HG03159 (cell line): Measurements from ENCODE around the gene HEXD.

Source experiments
- ATAC-seq: cut with Tn5 transposase; IDR thresholded peaks from one replicate; pipeline ENCODE4 v1.9.1; 2021; ENCODE audit warnings: mild to moderate bottlenecking, moderate library complexity; ENCODE audit not compliant: unreplicated experiment

Gene HEXD

DNA sequence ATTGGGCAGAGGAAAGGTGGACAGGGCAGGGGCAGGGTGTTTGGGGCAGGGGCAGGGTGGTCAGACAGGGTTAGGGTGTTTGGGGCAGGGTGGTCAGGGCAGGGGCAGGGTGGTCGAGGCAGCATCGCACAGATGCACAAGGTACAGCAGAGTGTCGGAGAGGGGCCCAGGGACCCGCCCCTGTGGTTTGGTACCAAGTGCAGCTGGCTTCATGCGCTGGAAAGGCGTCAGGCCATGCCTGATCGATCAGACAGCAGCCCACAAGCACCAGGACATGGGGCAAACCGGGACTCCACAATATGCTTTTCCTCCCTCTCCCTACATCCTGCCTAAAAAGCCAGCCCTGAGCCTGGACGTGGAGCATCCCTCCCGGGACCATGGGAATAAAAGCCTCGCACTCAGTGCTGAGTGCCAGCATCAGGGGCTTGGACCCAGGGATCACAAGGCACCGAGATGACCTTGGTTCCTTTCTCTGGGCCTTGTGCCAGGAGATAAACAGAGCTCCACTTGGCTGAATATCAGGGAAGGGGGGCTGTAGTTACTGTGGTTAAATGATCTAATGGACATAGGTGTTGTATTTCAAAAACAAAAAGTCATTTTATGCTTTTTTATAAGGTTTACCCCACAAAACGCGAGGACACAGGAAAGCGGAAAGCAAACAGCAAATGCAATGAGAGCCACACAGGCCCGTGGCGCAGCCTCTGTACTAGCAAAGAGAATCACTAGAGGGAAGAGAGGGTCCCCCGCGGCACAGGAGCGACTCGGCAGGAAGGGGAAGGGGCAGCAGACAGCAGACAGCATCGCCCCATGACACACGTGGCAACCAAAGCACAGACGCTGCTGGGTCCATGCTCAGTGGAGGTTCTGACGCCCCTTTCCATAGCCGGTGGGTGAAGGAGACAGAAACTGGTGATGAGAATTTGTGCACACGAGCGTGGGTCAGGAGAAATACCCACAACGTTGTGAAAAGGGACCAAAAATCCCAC lies 5.3 kb upstream of the HEXD start:
- ATAC-seq: no peak

DNA sequence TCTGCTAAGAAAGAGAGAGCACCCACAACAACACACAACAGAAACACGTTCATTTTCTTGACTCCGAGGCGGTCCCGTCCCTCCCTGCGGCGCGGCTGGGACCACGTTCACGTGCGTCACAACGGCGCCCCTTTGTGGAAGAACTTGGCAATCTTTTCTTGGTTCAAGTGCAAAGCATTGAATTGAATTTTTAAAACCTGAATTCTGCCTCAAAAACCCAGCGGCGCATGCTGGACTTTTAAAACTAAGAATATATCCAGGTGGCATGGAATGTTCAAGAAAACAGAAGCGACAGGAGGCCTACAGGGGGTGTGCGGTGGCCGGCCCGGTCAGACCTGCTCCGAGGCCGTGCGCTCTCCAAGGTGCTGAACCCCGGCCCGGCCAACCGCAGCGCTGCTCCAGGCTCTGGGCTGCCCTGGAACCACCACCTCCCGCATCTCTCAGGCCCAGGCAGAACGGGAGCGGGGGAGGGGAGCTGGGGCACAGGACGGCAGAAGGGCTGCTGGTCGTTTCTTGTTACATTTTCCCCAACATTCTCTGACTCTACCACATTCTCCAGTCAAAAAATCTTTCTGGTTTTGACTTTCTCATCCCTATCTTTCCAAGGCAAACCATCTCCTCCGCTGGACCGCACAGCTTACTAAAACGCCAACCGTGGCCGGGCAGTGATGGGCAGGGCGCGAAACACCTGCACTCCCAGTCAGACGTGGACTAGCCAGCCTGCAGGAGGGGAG lies 3.4 kb upstream of the HEXD start:
- ATAC-seq: no peak

DNA sequence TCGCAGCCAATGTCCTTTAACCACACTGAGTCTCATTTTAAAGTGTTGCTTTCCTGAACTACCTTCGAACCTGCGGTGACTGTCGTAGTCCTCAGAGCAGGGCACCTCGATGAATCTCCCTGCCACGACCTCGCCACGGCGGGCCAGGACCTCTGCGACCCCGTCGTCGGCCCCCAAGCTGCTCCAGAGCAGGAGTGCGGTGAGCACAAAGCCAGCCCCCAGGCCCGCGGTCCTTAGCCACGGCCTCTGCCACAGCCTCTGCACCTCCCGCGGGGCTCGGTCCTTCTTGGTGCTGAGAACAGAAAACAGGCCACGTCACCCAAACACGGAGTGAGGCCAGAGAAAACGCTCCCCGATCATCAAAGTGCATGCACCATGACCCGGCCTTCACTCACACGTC lies 2.8 kb upstream of the HEXD start:
- no peak for ATAC-seq

GRCh38 chr17:82415786-82416185 lies 2.4 kb upstream of the HEXD start:
- no peak for ATAC-seq

- no peak for ATAC-seq
These were observed 1.9 kb upstream of the HEXD start for GRCh38 chr17:82416264-82416663.

- ATAC-seq: no peak
These were observed 1.4 kb upstream of the HEXD start for GRCh38 chr17:82416771-82417170.

GRCh38 chr17:82419540-82419939 lies 1.4 kb downstream of the HEXD start:
- no peak for ATAC-seq

DNA sequence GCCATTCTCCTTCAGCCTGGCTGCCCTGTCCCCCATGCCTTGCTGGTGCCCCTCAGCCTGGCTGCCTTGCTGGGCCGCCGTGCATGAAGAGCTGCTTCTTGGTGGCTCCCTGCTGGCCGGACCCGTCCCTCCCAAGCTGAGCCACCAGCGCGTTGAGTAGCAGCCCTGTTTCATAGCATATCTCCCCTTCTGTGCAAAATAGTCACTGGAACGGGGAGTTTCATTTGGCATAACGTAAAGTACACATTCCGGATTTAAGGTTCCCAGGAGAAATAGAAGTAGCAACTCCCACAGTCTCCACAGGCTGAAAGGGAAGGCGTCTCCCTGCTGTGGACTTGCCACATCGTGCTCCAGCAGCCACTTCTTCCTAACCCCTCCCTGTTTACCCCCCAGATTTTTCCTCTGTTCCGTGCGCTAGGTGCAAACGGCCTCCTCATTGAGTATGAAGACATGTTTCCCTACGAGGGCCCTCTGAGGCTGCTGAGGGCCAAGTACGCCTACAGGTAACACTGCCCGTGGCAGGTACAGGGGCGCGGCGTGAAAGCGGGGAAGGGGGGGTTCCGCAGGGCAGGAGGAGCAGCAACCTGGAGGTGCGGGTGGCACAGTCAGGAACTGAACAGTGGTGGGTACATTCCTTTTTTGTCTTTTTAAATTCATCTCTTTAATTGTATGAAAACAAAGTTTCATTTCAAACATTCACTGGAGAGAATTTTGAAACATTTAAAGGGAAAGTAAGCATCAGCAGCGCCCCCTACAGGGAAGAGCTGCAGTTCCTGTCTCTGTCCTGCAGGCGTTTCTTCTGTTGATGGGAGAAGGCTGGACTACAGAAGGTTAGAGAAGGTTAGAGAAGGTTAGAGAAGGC lies 6.1 kb downstream of the HEXD start:
- ATAC-seq: no peak

DNA sequence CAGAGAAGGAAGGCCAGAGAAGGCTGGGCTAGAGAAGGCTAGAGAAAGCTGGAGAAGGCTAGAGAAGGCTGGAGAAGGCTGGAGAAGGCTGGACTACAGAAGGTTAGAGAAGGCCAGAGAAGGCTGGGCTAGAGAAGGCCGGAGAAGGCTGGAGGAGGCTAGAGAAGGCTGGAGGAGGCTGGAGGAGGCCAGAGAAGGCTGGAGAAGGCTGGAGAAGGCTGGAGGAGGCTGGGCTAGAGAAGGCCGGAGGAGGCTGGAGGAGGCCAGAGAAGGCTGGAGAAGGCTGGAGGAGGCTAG lies 6.7 kb downstream of the HEXD start:
- no peak for ATAC-seq

DNA sequence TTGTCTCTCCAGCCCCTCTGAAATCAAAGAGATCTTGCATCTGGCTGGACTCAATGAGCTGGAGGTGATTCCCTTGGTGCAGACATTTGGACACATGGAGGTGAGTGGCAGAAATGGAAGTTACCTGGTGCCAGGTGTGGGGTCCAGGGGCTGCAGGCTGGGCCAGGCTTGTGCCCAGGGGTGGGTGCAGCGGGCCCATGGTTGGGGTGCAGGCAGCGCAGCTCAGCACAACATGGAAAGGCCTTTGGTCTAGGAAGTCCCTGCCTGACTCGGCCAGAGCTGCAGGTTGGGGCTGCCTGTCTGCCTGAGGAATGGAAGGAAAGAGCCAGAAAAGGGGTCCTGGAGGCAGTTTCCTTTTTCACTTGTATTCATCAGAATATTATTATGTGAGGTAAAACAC lies 10.4 kb downstream of the HEXD start:
- ATAC-seq: no peak

- no peak for ATAC-seq
These were observed 11.7 kb downstream of the HEXD start for GRCh38 chr17:82429824-82430223.

GRCh38 chr17:82432017-82432416 lies 13.9 kb downstream of the HEXD start:
- ATAC-seq: no peak

- no peak for ATAC-seq
These were observed 15.5 kb downstream of the HEXD start for GRCh38 chr17:82433560-82434215.

DNA sequence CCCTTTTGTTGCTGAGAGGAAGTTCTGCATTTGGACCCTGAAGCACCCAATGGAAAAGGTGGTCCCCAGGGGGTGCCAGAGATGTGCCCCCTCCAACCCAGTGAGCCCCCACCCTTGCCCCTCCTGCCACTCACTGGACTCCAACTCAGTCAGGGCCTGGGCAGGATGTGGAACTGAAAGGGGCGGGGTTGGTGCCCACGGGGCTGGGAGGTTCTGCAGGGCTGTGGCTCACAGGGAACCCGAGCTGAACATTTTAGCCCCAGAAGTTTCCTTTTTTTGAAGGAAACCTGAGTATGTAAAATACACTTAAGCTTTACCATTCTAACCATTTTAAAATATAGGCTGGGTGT lies 16.0 kb downstream of the HEXD start:
- ATAC-seq: no peak

DNA sequence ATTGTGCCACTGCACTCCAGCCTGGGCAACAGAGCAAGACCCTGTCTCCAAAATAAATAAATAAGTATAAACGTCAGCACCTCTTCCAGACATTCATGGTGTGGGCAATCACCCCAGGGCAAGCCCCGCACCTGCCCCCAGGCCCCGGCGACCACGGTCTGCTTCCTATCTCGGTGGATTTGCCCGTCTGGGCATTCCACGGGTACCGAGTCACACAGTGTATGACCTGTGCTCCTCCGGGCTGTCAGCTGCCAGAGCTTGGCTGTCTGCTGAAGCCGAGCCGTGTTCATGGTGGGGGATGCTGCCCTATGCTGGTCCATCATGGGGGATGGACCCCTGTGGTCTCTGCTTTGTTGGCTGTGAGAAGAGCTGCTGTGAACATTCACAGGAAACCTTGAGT lies 17.0 kb downstream of the HEXD start:
- no peak for ATAC-seq

- no peak for ATAC-seq
These were observed 17.7 kb downstream of the HEXD start for GRCh38 chr17:82435601-82436583.

GRCh38 chr17:82436601-82437324 lies 18.6 kb downstream of the HEXD start:
- ATAC-seq: no peak

DNA sequence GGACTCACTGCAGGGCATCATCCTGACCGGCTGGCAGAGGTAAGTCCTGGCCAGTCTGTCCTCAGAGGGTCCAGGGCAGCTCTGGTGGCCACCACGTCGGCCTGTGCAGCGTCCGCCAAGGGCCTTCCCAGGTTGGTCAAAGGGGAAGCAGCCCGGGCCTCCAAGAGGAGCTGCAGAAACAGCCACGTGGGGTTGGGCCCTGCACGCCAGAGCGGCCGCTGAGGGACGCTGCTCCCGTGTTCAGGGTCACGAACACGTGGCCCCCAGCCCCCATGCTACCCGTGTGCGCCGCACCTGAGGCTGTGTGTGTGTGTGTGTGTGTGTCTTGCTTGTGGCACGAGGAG lies 19.1 kb downstream of the HEXD start:
- no peak for ATAC-seq
